ENCODE data around the gene FGGY. TPM values are rescaled to one million over a fixed set of nuclear protein-coding genes. Genes with fewer than 3 reads are reported as not detected.
"Not testable (repeated sequence)": the region's sequence is repeated elsewhere in the genome, so short reads cannot be mapped to it uniquely, and the experiment has no call there.

Gene FGGY
- total RNA-seq, 1 donor from 2014 or later = 31.2 TPM

- H3K36me3 ChIP-seq = no peaks in the 10 kb centered on the region
- H3K9me3 ChIP-seq (replicated peaks) = no peaks in the 10 kb centered on the region
- no peak for TF ChIP-seq CTCF (IDR thresholded peaks at IDR 0.05; ENCODE audit: borderline replicate concordance)
- intact Hi-C loops (cut with micrococcal nuclease) = no loop called here
- no peaks in the 10 kb centered on the region for H3K4me1 ChIP-seq
- no peaks in the 10 kb centered on the region for H3K27me3 ChIP-seq (ENCODE audit: low read depth)
- no peak for DNase-seq
- H3K27ac ChIP-seq (replicated peaks) = no peak overlapping the region
- no peak overlapping the region for H3K4me3 ChIP-seq
Observed at GRCh38 chr1:59345221-59345620, 48.3 kb downstream of the FGGY start.

GRCh38 chr1:59346429-59346828 is 49.5 kb downstream of the FGGY start:
- H3K4me3 ChIP-seq = no peak overlapping the region
- DNase-seq = no peak
- TF ChIP-seq CTCF (IDR thresholded peaks at IDR 0.05; ENCODE audit: borderline replicate concordance) = no peak
- H3K9me3 ChIP-seq (replicated peaks) = no peaks in the 10 kb centered on the region
- no peak overlapping the region for H3K27ac ChIP-seq (replicated peaks)
- H3K27me3 ChIP-seq (ENCODE audit: low read depth) = no peaks in the 10 kb centered on the region
- intact Hi-C loops (cut with micrococcal nuclease) = no loop called here
- no peaks in the 10 kb centered on the region for H3K36me3 ChIP-seq
- no peaks in the 10 kb centered on the region for H3K4me1 ChIP-seq

GRCh38 chr1:59349101-59349500 is 52.2 kb downstream of the FGGY start:
- Histone ChIP-seq H3K4me3 (no peak overlapping the region), H3K27me3 (ENCODE audit: low read depth) (no peaks in the 10 kb centered on the region), H3K27ac (replicated peaks) (no peak overlapping the region), H3K9me3 (replicated peaks) (no peaks in the 10 kb centered on the region), H3K4me1 (no peaks in the 10 kb centered on the region), H3K36me3 (no peaks in the 10 kb centered on the region)
- intact Hi-C loops (cut with micrococcal nuclease) = no loop called here
- no peak for DNase-seq
- TF ChIP-seq CTCF (IDR thresholded peaks at IDR 0.05; ENCODE audit: borderline replicate concordance) = no peak

- no peaks in the 10 kb centered on the region for H3K27me3 ChIP-seq (ENCODE audit: low read depth)
- TF ChIP-seq CTCF (IDR thresholded peaks at IDR 0.05; ENCODE audit: borderline replicate concordance) = no peak
- no peak for DNase-seq
- intact Hi-C loops (cut with micrococcal nuclease) = no loop called here
- no peak overlapping the region for H3K4me3 ChIP-seq
- H3K9me3 ChIP-seq (replicated peaks) = no peaks in the 10 kb centered on the region
- H3K4me1 ChIP-seq = peaks cover 7% of the 10 kb centered on the region
- no peaks in the 10 kb centered on the region for H3K36me3 ChIP-seq
- H3K27ac ChIP-seq (replicated peaks) = no peak overlapping the region
Observed at GRCh38 chr1:59350521-59350920, 53.6 kb downstream of the FGGY start.

GRCh38 chr1:59352065-59352464 is 55.2 kb downstream of the FGGY start:
- H3K4me3 ChIP-seq = no peak overlapping the region
- no peaks in the 10 kb centered on the region for H3K9me3 ChIP-seq (replicated peaks)
- peaks cover 12% of the 10 kb centered on the region for H3K4me1 ChIP-seq
- H3K27me3 ChIP-seq (ENCODE audit: low read depth) = no peaks in the 10 kb centered on the region
- no peak overlapping the region for H3K27ac ChIP-seq (replicated peaks)
- DNase-seq = no peak
- no peak for TF ChIP-seq CTCF (IDR thresholded peaks at IDR 0.05; ENCODE audit: borderline replicate concordance)
- intact Hi-C loops (cut with micrococcal nuclease) = no loop called here
- H3K36me3 ChIP-seq = no peaks in the 10 kb centered on the region

GRCh38 chr1:59353453-59353852 is 56.6 kb downstream of the FGGY start:
- peaks cover 12% of the 10 kb centered on the region for H3K4me1 ChIP-seq
- intact Hi-C loops (cut with micrococcal nuclease) = no loop called here
- H3K27me3 ChIP-seq (ENCODE audit: low read depth) = no peaks in the 10 kb centered on the region
- no peak for DNase-seq
- no peaks in the 10 kb centered on the region for H3K36me3 ChIP-seq
- TF ChIP-seq CTCF (IDR thresholded peaks at IDR 0.05; ENCODE audit: borderline replicate concordance) = no peak
- H3K4me3 ChIP-seq = no peak overlapping the region
- no peaks in the 10 kb centered on the region for H3K9me3 ChIP-seq (replicated peaks)
- H3K27ac ChIP-seq (replicated peaks) = no peak overlapping the region

- H3K36me3 ChIP-seq; H3K27me3 ChIP-seq (ENCODE audit: low read depth); intact Hi-C loops (cut with micrococcal nuclease); H3K4me3 ChIP-seq; H3K9me3 ChIP-seq (replicated peaks); DNase-seq: not testable (repeated sequence)
- H3K4me1 ChIP-seq = peaks cover 12% of the 10 kb centered on the region
- peak overlapping the region; percentile 49 for H3K27ac ChIP-seq (replicated peaks)
Observed at GRCh38 chr1:59354239-59354638, 57.3 kb downstream of the FGGY start.

Measured in left ventricle myocardium inferior (tissue), 1 donor.